KG1 (cell line): ENCODE measurements around the gene GPR37.

Source experiments
- DNase-seq: peaks from one replicate; lab custom pipeline; 2025; lab: John Stamatoyannopoulos, UW

The GPR37 gene

GRCh38 chr7:124779620-124780019 lies 14.0 kb upstream of the GPR37 start:
- no peak for DNase-seq

GRCh38 chr7:124779194-124779593 lies 13.6 kb upstream of the GPR37 start:
- DNase-seq, result no peak

GRCh38 chr7:124777268-124777667 lies 11.7 kb upstream of the GPR37 start:
- no peak for DNase-seq

- no peak for DNase-seq
Measured at GRCh38 chr7:124776153-124776552, 10.6 kb upstream of the GPR37 start.

GRCh38 chr7:124775422-124775821 lies 9.8 kb upstream of the GPR37 start:
- no peak for DNase-seq

GRCh38 chr7:124773938-124774337 lies 8.3 kb upstream of the GPR37 start:
- DNase-seq, result no peak

GRCh38 chr7:124773339-124773738 lies 7.7 kb upstream of the GPR37 start:
- DNase-seq, result no peak

GRCh38 chr7:124769136-124769535 lies 3.5 kb upstream of the GPR37 start:
- DNase-seq, result no peak

- no peak for DNase-seq
Measured at GRCh38 chr7:124768525-124768924, 2.9 kb upstream of the GPR37 start.

GRCh38 chr7:124764847-124765400 lies 668 bp downstream of the GPR37 start:
- no peak for DNase-seq

- no peak for DNase-seq
Measured at GRCh38 chr7:124764051-124764846, 1.3 kb downstream of the GPR37 start.

- no peak for DNase-seq
Measured at GRCh38 chr7:124762611-124763143, 2.9 kb downstream of the GPR37 start.

- DNase-seq, result no peak
Measured at GRCh38 chr7:124761164-124761715, 4.4 kb downstream of the GPR37 start.

- DNase-seq, result no peak
Measured at GRCh38 chr7:124758327-124758726, 7.3 kb downstream of the GPR37 start.

- DNase-seq, result no peak
Measured at GRCh38 chr7:124754576-124755268, 10.9 kb downstream of the GPR37 start.

- DNase-seq, result no peak
Measured at GRCh38 chr7:124752310-124752709, 13.3 kb downstream of the GPR37 start.

GRCh38 chr7:124751027-124751426 lies 14.6 kb downstream of the GPR37 start:
- DNase-seq, result no peak

- no peak for DNase-seq
Measured at GRCh38 chr7:124747072-124747471, 18.5 kb downstream of the GPR37 start.

GRCh38 chr7:124738639-124739038 lies 27.0 kb downstream of the GPR37 start:
- DNase-seq, result no peak

GRCh38 chr7:124737760-124738300 lies 27.8 kb downstream of the GPR37 start:
- DNase-seq, result no peak

GRCh38 chr7:124728610-124729009 lies 37.0 kb downstream of the GPR37 start:
- no peak for DNase-seq

GRCh38 chr7:124724507-124725192 lies 40.9 kb downstream of the GPR37 start:
- DNase-seq, result no peak
